Vagina (tissue), 2 donors: ENCODE results near the gene C6orf52.

Experiments
- POLR2A ChIP-seq, 2 donors: fragments of 450-650 bp; IDR thresholded peaks; one replicate each; pipeline ENCODE4 v1.6.1; 2017; ENCODE audit warnings: antibody characterized with exemption in 2 of 2, mild to moderate bottlenecking in 2 of 2, moderate library complexity in 2 of 2
- TF ChIP-seq, protein P1 (sequence below), 3 experiments: fragments of 450-650 bp in 2 of 3; fragments of 200-600 bp in 1 of 3; sonication (generic) in 1 of 3; IDR thresholded peaks; one replicate each; pipeline ENCODE4 v1.5.1; 2017 to 2019; ENCODE audit warnings: antibody characterized with exemption in 3 of 3, mild to moderate bottlenecking in 2 of 3, moderate library complexity in 2 of 3

DNA sequence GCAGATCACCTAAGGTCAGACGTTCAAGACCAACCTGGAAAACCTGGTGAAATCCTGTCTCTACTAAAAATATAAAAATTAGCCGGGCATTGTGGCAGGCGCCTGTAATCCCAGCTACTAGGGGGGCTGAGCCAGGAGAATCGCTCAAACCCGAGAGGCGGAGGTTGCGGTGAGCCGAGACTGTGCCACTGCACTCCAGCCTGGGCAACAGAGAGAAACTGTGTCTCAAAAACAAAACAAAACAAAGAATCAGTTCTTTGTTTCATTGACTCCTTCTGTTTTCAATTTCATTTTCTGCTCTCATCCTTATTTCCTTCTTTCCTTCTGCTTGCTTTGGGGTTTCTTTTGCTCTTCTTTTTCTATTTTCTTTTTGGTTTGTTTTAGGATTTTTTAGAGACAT, 19.5 kb upstream of the C6orf52 start:
- TF ChIP-seq, protein P1, sequence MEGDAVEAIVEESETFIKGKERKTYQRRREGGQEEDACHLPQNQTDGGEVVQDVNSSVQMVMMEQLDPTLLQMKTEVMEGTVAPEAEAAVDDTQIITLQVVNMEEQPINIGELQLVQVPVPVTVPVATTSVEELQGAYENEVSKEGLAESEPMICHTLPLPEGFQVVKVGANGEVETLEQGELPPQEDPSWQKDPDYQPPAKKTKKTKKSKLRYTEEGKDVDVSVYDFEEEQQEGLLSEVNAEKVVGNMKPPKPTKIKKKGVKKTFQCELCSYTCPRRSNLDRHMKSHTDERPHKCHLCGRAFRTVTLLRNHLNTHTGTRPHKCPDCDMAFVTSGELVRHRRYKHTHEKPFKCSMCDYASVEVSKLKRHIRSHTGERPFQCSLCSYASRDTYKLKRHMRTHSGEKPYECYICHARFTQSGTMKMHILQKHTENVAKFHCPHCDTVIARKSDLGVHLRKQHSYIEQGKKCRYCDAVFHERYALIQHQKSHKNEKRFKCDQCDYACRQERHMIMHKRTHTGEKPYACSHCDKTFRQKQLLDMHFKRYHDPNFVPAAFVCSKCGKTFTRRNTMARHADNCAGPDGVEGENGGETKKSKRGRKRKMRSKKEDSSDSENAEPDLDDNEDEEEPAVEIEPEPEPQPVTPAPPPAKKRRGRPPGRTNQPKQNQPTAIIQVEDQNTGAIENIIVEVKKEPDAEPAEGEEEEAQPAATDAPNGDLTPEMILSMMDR (IDR thresholded peaks at IDR 0.05), result no peak
- TF ChIP-seq POLR2A (IDR thresholded peaks at IDR 0.05), result no peak
